Epidermal melanocyte (primary cell): ENCODE measurements around the gene MEGF6.

Experiments used
- DNase-seq: peaks from one replicate; pipeline ENCODE4 v3.0.0; 2011; ENCODE audit warnings: low spot score; ENCODE audit not compliant: insufficient read length

The MEGF6 gene

GRCh38 chr1:3540876-3541275 is 70.4 kb downstream of the MEGF6 start:
- no peak for DNase-seq

- DNase-seq, result no peak
These were observed 71.4 kb downstream of the MEGF6 start for GRCh38 chr1:3539707-3540425.

GRCh38 chr1:3537359-3537758 is 73.9 kb downstream of the MEGF6 start:
- no peak for DNase-seq

GRCh38 chr1:3536420-3537195 is 74.7 kb downstream of the MEGF6 start:
- DNase-seq, result no peak

GRCh38 chr1:3535732-3536131 is 75.6 kb downstream of the MEGF6 start:
- no peak for DNase-seq

GRCh38 chr1:3534803-3535637 is 76.3 kb downstream of the MEGF6 start:
- no peak for DNase-seq

GRCh38 chr1:3533067-3534048 is 78.0 kb downstream of the MEGF6 start:
- no peak for DNase-seq

GRCh38 chr1:3531928-3532327 is 79.4 kb downstream of the MEGF6 start:
- DNase-seq, result no peak

GRCh38 chr1:3530926-3531818 is 80.1 kb downstream of the MEGF6 start:
- DNase-seq, result peak; percentile 69

GRCh38 chr1:3530086-3530925 is 81.0 kb downstream of the MEGF6 start:
- no peak for DNase-seq

GRCh38 chr1:3529099-3529729 is 82.1 kb downstream of the MEGF6 start:
- no peak for DNase-seq

- no peak for DNase-seq
These were observed 83.5 kb downstream of the MEGF6 start for GRCh38 chr1:3527774-3528173.

GRCh38 chr1:3525551-3526482 is 85.5 kb downstream of the MEGF6 start:
- DNase-seq, result no peak

- no peak for DNase-seq
These were observed 86.6 kb downstream of the MEGF6 start for GRCh38 chr1:3524556-3525203.

GRCh38 chr1:3523980-3524379 is 87.3 kb downstream of the MEGF6 start:
- DNase-seq, result no peak

- peak; percentile 82 for DNase-seq
These were observed 88.6 kb downstream of the MEGF6 start for GRCh38 chr1:3522564-3523265.
